Measurements from ENCODE around the gene USP5.
A peak's percentile ranks its signal among the peaks of the same experiment; 100 is the strongest.

Gene USP5

GRCh38 chr12:6828781-6829535 is 23.0 kb upstream of the USP5 start:
- no peak for TF ChIP-seq CTCF (conservative IDR thresholded peaks at IDR 0.05; ENCODE audit: control insufficient read depth, insufficient read depth, low read depth, low read length)
- H3K4me3 ChIP-seq (ENCODE audit: control insufficient read depth, low read depth, low read length), result peak overlapping the region; percentile 90
- peak; percentile 39 for DNase-seq (ENCODE audit: low read depth)

GRCh38 chr12:6829536-6830220 is 22.3 kb upstream of the USP5 start:
- TF ChIP-seq CTCF (conservative IDR thresholded peaks at IDR 0.05; ENCODE audit: control insufficient read depth, insufficient read depth, low read depth, low read length), result peak; percentile 12
- peak overlapping the region; percentile 90 for H3K4me3 ChIP-seq (ENCODE audit: control insufficient read depth, low read depth, low read length)
- peak; percentile 21 for DNase-seq (ENCODE audit: low read depth)

GRCh38 chr12:6830286-6830890 is 21.6 kb upstream of the USP5 start:
- no peak for DNase-seq (ENCODE audit: low read depth)
- no peak for TF ChIP-seq CTCF (conservative IDR thresholded peaks at IDR 0.05; ENCODE audit: control insufficient read depth, insufficient read depth, low read depth, low read length)
- H3K4me3 ChIP-seq (ENCODE audit: control insufficient read depth, low read depth, low read length), result peak overlapping the region; percentile 90

GRCh38 chr12:6830999-6831398 is 21.0 kb upstream of the USP5 start:
- no peak for DNase-seq (ENCODE audit: low read depth)
- no peak for TF ChIP-seq CTCF (conservative IDR thresholded peaks at IDR 0.05; ENCODE audit: control insufficient read depth, insufficient read depth, low read depth, low read length)
- no peak overlapping the region for H3K4me3 ChIP-seq (ENCODE audit: control insufficient read depth, low read depth, low read length)

GRCh38 chr12:6831450-6831995 is 20.4 kb upstream of the USP5 start:
- TF ChIP-seq CTCF (conservative IDR thresholded peaks at IDR 0.05; ENCODE audit: control insufficient read depth, insufficient read depth, low read depth, low read length), result no peak
- DNase-seq (ENCODE audit: low read depth), result no peak
- no peak overlapping the region for H3K4me3 ChIP-seq (ENCODE audit: control insufficient read depth, low read depth, low read length)

- DNase-seq (ENCODE audit: low read depth), result no peak
- no peak for TF ChIP-seq CTCF (conservative IDR thresholded peaks at IDR 0.05; ENCODE audit: control insufficient read depth, insufficient read depth, low read depth, low read length)
- H3K4me3 ChIP-seq (ENCODE audit: control insufficient read depth, low read depth, low read length), result no peak overlapping the region
Measured at GRCh38 chr12:6832125-6832524, 19.8 kb upstream of the USP5 start.

Data from fibroblast of mammary gland (primary cell).